ENCODE results near the gene PCDH19. TPM values are rescaled to one million over a fixed set of nuclear protein-coding genes. Genes with fewer than 3 reads are reported as not detected.

PCDH19 gene, protein sequence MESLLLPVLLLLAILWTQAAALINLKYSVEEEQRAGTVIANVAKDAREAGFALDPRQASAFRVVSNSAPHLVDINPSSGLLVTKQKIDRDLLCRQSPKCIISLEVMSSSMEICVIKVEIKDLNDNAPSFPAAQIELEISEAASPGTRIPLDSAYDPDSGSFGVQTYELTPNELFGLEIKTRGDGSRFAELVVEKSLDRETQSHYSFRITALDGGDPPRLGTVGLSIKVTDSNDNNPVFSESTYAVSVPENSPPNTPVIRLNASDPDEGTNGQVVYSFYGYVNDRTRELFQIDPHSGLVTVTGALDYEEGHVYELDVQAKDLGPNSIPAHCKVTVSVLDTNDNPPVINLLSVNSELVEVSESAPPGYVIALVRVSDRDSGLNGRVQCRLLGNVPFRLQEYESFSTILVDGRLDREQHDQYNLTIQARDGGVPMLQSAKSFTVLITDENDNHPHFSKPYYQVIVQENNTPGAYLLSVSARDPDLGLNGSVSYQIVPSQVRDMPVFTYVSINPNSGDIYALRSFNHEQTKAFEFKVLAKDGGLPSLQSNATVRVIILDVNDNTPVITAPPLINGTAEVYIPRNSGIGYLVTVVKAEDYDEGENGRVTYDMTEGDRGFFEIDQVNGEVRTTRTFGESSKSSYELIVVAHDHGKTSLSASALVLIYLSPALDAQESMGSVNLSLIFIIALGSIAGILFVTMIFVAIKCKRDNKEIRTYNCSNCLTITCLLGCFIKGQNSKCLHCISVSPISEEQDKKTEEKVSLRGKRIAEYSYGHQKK (N-terminal part only)
- polyA plus RNA-seq (2011; rRNA removed) (0.01 and 0.03 TPM in 2 replicates), polyA plus RNA-seq (2017; fragmentation: RNase III; extraction: RNeasy Plus Mini Kit Qiagen cat#74134 plus additional on column Dnase treatment) (0.01 TPM in 3 replicates), polyA minus RNA-seq (2011; rRNA and poly(A)+ RNA removed) (not detected in 2 replicates)
- polyA plus RNA-seq (2012; cell fraction: cytosol; rRNA removed) = 0.01 TPM in 2 replicates
- 0.02 TPM in 2 replicates for polyA plus RNA-seq (2012; cell fraction: nucleus; rRNA removed)

GRCh38 chrX:100409610-100410590 is at the start of gene PCDH19:
Gene PCDH19, minus strand, starts transcription at chrX:100410273. Its CDS starts 1,676 bp downstream, at chrX:100408597.
- WGBS (ENCODE audit: missing lambda C conversion rate) = 7% methylated on average over 44 of the region's 91 CpGs
- Histone ChIP-seq H3K27ac (no peak within 1 kb of the TSS), H3K4me1 (peaks cover 4% of the 10 kb centered on the region; the same call in 1 of the 3 replicates), H3K9me3 (no peaks in the 10 kb centered on the region), H3K4me2 (peak within 1 kb of the TSS; percentile 98), H3K4me3 (peak within 1 kb of the TSS; percentile 50)
- TF ChIP-seq RNF2 (IDR thresholded peaks at IDR 0.05; ENCODE audit: borderline replicate concordance, low read depth) = 0 out of 2 replicates have a peak, but pooled peaks have one; percentile 53
- TF ChIP-seq CHD2 (IDR thresholded peaks at IDR 0.05; ENCODE audit: low read length, partially characterized antibody) = no peak
- peak; percentile 85 to 92 for ATAC-seq
- POLR2A ChIA-PET = no interaction called here
- peak; percentile 44 to 49 for DNase-seq (ENCODE audit: low read depth in 1 of 2, low spot score in 1 of 2)
- CTCF ChIA-PET = interaction anchor here (1.1 kb wide), 1 partner anchor 11 kb away, joined by 3 read pairs; no protein-coding TSS in a partner anchor
- no peak for FAIRE-seq

- no peak for DNase-seq (ENCODE audit: low read depth in 1 of 2, low spot score in 1 of 2)
- no peak overlapping the region for H3K27ac ChIP-seq
- H3K9me3 ChIP-seq = no peaks in the 10 kb centered on the region
- H3K4me1 ChIP-seq = no peaks in the 10 kb centered on the region
- H3K4me3 ChIP-seq = no peak overlapping the region
- no peak overlapping the region for H3K4me2 ChIP-seq
- FAIRE-seq = no peak
- ATAC-seq = no peak
- TF ChIP-seq EP300 (IDR thresholded peaks at IDR 0.05) (no peak), EHMT2 (IDR thresholded peaks at IDR 0.05; ENCODE audit: low read depth) (no peak), ZNF302 (CRISPR knock-in tag; IDR thresholded peaks at IDR 0.05) (no peak)
- CTCF ChIA-PET = no interaction called here
- WGBS (ENCODE audit: missing lambda C conversion rate) = 78% methylated on average over 6 of the region's 15 CpGs
- POLR2A ChIA-PET = no interaction called here
These were observed 39.9 kb upstream of the PCDH19 start for GRCh38 chrX:100449696-100450608.

DNA sequence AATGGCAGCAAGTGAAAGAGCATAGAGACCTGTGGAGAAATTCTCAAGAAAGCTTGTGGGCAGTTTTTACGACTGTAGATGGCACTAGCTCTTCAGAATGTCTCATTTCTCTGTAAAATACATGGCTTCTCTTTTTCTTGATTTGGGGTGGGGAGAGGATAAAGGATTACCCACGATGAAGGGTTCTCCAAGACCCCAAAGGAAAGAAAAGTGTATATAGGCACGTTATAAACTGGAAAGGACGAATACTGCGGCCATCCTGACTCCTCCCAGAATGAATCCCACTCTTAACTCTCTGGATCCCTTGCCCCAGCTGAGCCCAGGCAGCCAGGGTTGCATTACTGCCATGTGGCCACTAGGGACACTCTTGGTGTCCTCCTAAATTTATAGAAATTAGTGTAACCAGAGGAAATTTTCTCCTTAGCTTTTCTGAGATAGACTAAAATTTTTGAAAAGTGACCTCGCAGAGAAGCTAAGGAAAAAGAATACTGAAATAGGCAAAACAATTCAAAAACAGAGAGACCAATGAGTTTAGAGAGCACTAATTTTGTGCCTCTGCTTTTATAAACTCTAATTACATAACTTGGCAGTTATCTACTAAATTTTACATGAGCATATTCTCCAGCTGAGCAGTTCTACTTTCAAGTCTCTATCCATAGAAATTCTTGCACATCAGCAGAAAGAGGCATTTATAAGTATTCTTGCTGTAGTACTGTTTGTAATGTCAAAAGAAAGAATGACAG is 37.8 kb upstream of the PCDH19 start:
- ATAC-seq (peak; percentile 82 to 90), DNase-seq (ENCODE audit: low read depth in 1 of 2, low spot score in 1 of 2) (peak; percentile 33 to 63), FAIRE-seq (no peak)
- no peak overlapping the region for H3K27ac ChIP-seq
- no peaks in the 10 kb centered on the region for H3K9me3 ChIP-seq
- no peaks in the 10 kb centered on the region for H3K4me1 ChIP-seq
- CTCF ChIA-PET = interaction anchor here (0.6 to 2.8 kb wide), 12 partner anchors 11 to 919 kb away, joined by 3 to 10 read pairs (median 4); partner anchors contain the start of gene TSPAN6
- POLR2A ChIA-PET = no interaction called here
- H3K4me3 ChIP-seq = no peak overlapping the region
- TF ChIP-seq NFE2L2 (conservative IDR thresholded peaks at IDR 0.05; ENCODE audit: low read length) (no peak), CTCF (IDR thresholded peaks at IDR 0.05) (peak; percentile 46)
- peak overlapping the region; percentile 47; the same call in 2 of the 3 replicates for H3K4me2 ChIP-seq
- WGBS (ENCODE audit: missing lambda C conversion rate) = 2% methylated on average over 6 of the region's 6 CpGs
